Cardiac fibroblast (primary cell): ENCODE results near the gene KRTAP3-2.

ENCODE experiments used
- DNase-seq, 2 donors: peaks; one replicate each; pipeline versions ENCODE4 v3.0.0 to v3.0.0-alpha.2; 2010; ENCODE audit warnings: low read depth in 2 of 2
- H3K4me3 ChIP-seq, 2 donors: replicated peaks in 1 of 2; 1 replicate in 1 of 2; 2 replicates in 1 of 2; pipeline ENCODE4 v1.5.1; 2011; ENCODE audit warnings: low read depth in 2 of 2, low read length in 2 of 2, mild to moderate bottlenecking in 2 of 2, moderate library complexity in 1 of 2
- TF ChIP-seq, protein P1 (sequence below): IDR thresholded peaks from one replicate; pipeline ENCODE4 v1.5.1; 2011; ENCODE audit warnings: low read depth, mild to moderate bottlenecking, low read length, inconsistent platforms

KRTAP3-2 gene

DNA sequence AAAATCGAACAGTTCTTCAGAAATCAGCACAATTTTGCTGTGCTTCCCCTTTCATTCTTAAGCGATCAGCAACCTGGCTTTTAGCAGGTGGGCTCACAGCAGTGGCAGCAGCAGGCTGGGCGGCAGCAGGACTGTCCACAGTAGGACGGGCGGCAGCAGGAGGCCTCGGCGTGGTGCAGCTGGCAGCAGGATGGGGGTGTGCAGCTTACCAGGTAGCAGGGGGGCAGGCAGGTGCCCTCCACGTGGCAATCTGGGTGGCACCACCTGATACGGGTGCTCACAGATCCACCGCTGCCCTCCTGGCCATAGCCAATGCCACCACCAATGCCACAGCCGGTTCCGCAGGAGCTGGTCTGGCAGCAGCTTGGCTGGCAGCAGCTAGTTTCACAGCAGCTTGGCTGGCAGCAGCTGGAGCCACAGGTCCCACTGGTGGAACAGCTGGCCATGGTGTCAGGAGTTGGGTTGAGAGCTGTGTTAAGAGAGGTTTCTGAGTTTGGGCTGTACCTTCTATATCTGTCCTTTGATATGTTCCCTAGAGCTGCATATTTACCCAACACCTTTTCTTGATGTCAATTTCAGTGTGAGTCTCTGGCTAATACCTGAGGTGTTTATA is 30.0 kb upstream of the KRTAP3-2 start, which contains the start of gene KRTAP1-4:
TSS of gene KRTAP1-4 (minus strand) at position 563 of the 613 bp plus-strand sequence. CDS start at position 446, 117 bp downstream.
- H3K4me3 ChIP-seq = no peak within 1 kb of the TSS
- TF ChIP-seq, protein P1, sequence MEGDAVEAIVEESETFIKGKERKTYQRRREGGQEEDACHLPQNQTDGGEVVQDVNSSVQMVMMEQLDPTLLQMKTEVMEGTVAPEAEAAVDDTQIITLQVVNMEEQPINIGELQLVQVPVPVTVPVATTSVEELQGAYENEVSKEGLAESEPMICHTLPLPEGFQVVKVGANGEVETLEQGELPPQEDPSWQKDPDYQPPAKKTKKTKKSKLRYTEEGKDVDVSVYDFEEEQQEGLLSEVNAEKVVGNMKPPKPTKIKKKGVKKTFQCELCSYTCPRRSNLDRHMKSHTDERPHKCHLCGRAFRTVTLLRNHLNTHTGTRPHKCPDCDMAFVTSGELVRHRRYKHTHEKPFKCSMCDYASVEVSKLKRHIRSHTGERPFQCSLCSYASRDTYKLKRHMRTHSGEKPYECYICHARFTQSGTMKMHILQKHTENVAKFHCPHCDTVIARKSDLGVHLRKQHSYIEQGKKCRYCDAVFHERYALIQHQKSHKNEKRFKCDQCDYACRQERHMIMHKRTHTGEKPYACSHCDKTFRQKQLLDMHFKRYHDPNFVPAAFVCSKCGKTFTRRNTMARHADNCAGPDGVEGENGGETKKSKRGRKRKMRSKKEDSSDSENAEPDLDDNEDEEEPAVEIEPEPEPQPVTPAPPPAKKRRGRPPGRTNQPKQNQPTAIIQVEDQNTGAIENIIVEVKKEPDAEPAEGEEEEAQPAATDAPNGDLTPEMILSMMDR = no peak
- DNase-seq = no peak

DNA sequence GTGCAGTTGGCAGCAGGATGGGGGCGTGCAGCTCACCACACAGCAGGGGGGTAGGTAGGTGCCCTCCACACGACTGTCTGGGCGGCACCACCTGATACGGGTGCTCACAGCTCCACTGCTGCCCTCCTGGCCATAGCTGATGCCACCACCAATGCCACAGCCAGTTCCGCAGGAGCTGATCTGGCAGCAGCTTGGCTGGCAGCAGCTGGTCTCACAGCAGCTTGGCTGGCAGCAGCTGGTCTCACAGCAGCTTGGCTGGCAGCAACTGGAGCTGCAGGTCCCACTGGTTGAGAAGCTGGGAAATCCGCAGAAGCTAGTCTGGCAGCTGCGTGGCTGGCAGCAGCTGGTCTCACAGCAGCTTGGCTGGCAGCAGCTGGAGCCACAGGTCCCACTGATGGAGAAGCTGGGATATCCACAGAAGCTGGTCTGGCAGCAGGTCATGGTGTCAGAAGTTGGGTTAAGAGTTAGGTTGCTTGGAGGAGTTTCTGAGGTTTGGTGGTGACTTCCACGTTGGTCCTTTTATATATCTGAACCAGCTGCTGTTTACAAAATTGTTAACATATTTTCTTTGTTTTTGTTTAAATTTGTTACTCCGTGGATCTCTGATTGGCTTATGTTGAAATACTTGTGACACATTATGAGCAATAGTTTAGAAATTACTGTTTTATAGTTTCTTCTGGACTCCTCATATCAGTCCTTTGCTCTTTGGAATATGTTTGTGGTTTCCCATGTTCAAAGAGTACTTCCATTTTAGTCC is 27.2 kb upstream of the KRTAP3-2 start, which contains the start of gene KRTAP1-5:
TSS of gene KRTAP1-5 (minus strand) at position 494 of the 757 bp plus-strand sequence. CDS start at position 441, 53 bp downstream.
- TF ChIP-seq, protein P1 = no peak
- DNase-seq = peak; percentile 3 to 78
- no peak within 1 kb of the TSS for H3K4me3 ChIP-seq

DNA sequence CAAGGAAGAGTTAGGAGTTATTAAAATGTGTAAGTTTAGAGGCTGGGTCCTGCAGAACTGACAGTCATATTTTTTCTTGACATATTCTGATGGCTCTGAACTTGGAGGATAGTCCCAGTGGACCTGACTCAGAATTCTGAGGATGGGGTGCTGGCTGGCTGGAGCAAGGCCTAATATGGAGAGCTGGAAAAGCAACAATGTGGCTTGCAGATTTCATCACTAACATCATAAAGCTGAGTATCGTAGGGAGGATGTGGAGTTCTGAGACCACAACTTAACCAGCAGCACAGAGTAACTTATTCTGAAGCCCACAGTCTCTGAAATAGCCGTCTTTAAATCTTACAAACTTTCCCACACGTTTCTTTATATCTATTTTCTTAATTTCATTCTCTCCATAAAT is 25.0 kb upstream of the KRTAP3-2 start:
- TF ChIP-seq, protein P1 = no peak
- DNase-seq = peak in 1 of 2 donors; percentile 52
- no peak overlapping the region for H3K4me3 ChIP-seq

DNA sequence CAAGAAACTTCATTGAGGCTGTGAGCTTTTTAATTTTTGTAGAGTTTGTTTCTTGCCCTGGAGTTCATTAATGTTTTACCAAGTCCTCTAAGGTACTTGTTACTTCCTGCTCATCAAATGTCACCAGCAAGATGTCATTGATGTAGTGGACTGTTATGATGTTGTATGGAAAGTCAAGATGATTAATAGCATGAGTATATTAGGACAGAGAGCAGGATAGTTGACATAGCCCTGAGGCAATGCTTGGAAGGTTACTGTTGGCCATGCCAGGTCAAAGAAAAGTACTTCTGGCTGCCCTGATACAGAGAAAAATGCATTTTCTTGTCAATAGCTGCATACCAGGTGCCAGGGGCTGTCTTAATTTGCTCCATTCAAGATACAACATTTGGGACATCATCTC is 20.6 kb upstream of the KRTAP3-2 start:
- no peak for DNase-seq
- TF ChIP-seq, protein P1 = no peak
- no peak overlapping the region for H3K4me3 ChIP-seq

DNA sequence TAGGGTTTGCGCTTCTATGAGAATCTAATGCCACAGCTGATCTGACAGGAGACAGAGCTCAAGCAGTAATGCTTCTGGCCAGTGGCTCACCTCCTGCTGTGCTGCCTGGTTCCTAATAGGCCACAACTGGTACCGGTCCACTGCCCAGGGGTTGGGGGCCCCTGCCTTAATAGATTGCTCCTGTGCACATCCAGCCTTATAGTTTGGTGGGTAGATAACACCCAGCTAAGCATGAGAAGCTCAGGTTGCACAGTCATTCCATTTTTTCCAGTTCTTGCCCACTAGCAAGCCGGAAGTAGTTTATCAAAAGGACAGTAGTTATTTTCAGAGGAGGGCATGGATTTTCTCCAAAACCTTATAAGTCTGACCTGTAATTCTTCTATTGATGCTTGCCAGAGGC is 19.7 kb upstream of the KRTAP3-2 start:
- H3K4me3 ChIP-seq = no peak overlapping the region
- DNase-seq = no peak
- TF ChIP-seq, protein P1 = no peak

DNA sequence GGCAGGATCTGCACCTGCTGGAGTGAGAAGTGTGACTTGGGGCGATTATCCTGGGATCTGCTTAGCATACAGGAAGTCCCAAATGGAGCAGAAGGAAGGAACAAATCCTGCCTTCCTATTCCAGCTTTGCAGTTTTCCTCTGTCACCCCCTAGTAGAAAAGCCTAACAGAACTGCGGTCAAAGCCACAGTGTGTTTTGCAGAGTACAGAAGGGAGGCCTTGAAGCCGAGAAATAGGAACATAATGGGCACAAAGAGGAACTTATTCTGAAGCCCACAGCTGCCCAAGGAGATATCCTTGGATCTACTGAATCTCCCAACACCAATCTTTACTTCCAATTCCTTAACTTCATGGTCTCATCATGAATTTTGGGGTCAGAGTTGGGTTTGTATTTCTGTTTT is 18.8 kb upstream of the KRTAP3-2 start:
- TF ChIP-seq, protein P1 = no peak
- no peak for DNase-seq
- H3K4me3 ChIP-seq = no peak overlapping the region
